Upper lobe of right lung (tissue), 1 donor: ENCODE results near the gene COL6A1. TPM values are rescaled to one million over a fixed set of nuclear protein-coding genes. Genes with fewer than 3 reads are reported as not detected.

Source experiments
- ATAC-seq: fragments of 200-7000 bp; cut with Tn5 transposase; one replicate; pipeline ENCODE4 v1.9.1; 2020; ENCODE audit warnings: mild to moderate bottlenecking, moderate library complexity
- DNase-seq: peaks from one replicate; pipeline ENCODE4 v3.0.0-alpha.2; 2020
- H3K27ac ChIP-seq: fragments of 200-600 bp; one replicate; pipeline ENCODE4 v1.8.0; 2022
- H3K27me3 ChIP-seq: fragments of 200-600 bp; one replicate; pipeline ENCODE4 v1.8.0; 2022; ENCODE audit warnings: mild to moderate bottlenecking
- H3K36me3 ChIP-seq: fragments of 200-600 bp; one replicate; pipeline ENCODE4 v1.8.0; 2022
- H3K4me1 ChIP-seq: fragments of 200-600 bp; one replicate; pipeline ENCODE4 v1.8.0; 2022
- H3K4me3 ChIP-seq: fragments of 200-600 bp; one replicate; pipeline ENCODE4 v1.8.0; 2022; ENCODE audit warnings: mild to moderate bottlenecking
- H3K9me3 ChIP-seq: fragments of 200-600 bp; one replicate; pipeline ENCODE4 v1.8.0; 2022
- CTCF ChIP-seq: fragments of 200-600 bp; IDR thresholded peaks from one replicate; pipeline ENCODE4 v1.8.0; 2022; ENCODE audit warnings: antibody characterized with exemption
- intact Hi-C: fragments of 100-400 bp; cut with DNase I; formaldehyde crosslinking; loops from one replicate; pipeline ENCODE4 v1.11.0; 2022
- total RNA-seq: library from RNA; stranded (reverse); fragmentation: NEBNext Ultra II Directional; extraction: Animal tissue kit (Norgen Biotek cat#: 25700); gene quantifications from one replicate; pipeline ENCODE4 v1.2.1, GENCODE V29; 2021
- donor health status: DM: no; HTN: yes; CAD: no; lungs with severe emphysema.

Gene COL6A1
- total RNA-seq, 1 donor from 2014 or later = 175 TPM

GRCh38 chr21:45940091-45940490 lies 41.5 kb upstream of the COL6A1 start:
- ATAC-seq (no peak), DNase-seq (no peak)
- intact Hi-C loops = no loop called here

GRCh38 chr21:45940621-45941337 lies 40.8 kb upstream of the COL6A1 start:
- Histone ChIP-seq H3K27me3 (peaks cover 4% of the 10 kb centered on the region), H3K4me3 (no peak overlapping the region), H3K4me1 (no peaks in the 10 kb centered on the region), H3K27ac (no peak overlapping the region), H3K36me3 (no peaks in the 10 kb centered on the region), H3K9me3 (no peaks in the 10 kb centered on the region)
- ATAC-seq (peak; percentile 5), DNase-seq (no peak)
- TF ChIP-seq CTCF = no peak
- intact Hi-C loops = no loop called here

More at GRCh38 chr21:45940091-45940490, 41.5 kb upstream of the COL6A1 start:
- Histone ChIP-seq H3K4me3 (no peak overlapping the region), H3K9me3 (no peaks in the 10 kb centered on the region), H3K36me3 (no peaks in the 10 kb centered on the region), H3K4me1 (no peaks in the 10 kb centered on the region), H3K27ac (no peak overlapping the region), H3K27me3 (peaks cover 4% of the 10 kb centered on the region)
- TF ChIP-seq CTCF = no peak

- Histone ChIP-seq H3K27me3 (peaks cover 4% of the 10 kb centered on the region), H3K4me1 (no peaks in the 10 kb centered on the region), H3K4me3 (no peak overlapping the region), H3K27ac (no peak overlapping the region), H3K36me3 (no peaks in the 10 kb centered on the region), H3K9me3 (no peaks in the 10 kb centered on the region)
- TF ChIP-seq CTCF = no peak
- ATAC-seq (no peak), DNase-seq (no peak)
- intact Hi-C loops = no loop called here
These were observed 40.2 kb upstream of the COL6A1 start for GRCh38 chr21:45941338-45941710.

- intact Hi-C loops = no loop called here
- no peak for TF ChIP-seq CTCF
- H3K36me3 ChIP-seq = no peaks in the 10 kb centered on the region
- no peak overlapping the region for H3K4me3 ChIP-seq
- DNase-seq (no peak), ATAC-seq (no peak)
- no peak overlapping the region for H3K27ac ChIP-seq
- H3K4me1 ChIP-seq = no peaks in the 10 kb centered on the region
- no peaks in the 10 kb centered on the region for H3K9me3 ChIP-seq
- peaks cover 4% of the 10 kb centered on the region for H3K27me3 ChIP-seq
These were observed 39.6 kb upstream of the COL6A1 start for GRCh38 chr21:45941717-45942546.

- H3K9me3 ChIP-seq = no peaks in the 10 kb centered on the region
- H3K4me1 ChIP-seq = no peaks in the 10 kb centered on the region
- H3K27me3 ChIP-seq = peaks cover 4% of the 10 kb centered on the region
- TF ChIP-seq CTCF = no peak
- intact Hi-C loops = no loop called here
- H3K36me3 ChIP-seq = no peaks in the 10 kb centered on the region
- H3K4me3 ChIP-seq = no peak overlapping the region
- DNase-seq = no peak
- no peak overlapping the region for H3K27ac ChIP-seq
- ATAC-seq = no peak
These were observed 38.6 kb upstream of the COL6A1 start for GRCh38 chr21:45942755-45943629.
